GM20431 (cell line): ENCODE data around the gene ACTL10.
"Not testable (repeated sequence)": the region's sequence is repeated elsewhere in the genome, so short reads cannot be mapped to it uniquely, and the experiment has no call there.

ENCODE experiments used
- in situ Hi-C: fragments of 300-500 bp; cut with MseI, MboI; formaldehyde crosslinking; loops from one replicate; pipeline ENCODE4 v1.15.0; 2020; ENCODE audit warnings: low sequenced_read_pairs; ENCODE audit not compliant: unreplicated experiment

Gene ACTL10

GRCh38 chr20:33666293-33667244, at the start of gene ACTL10:
TSS of gene ACTL10 (plus strand) at chr20:33666943. CDS start at chr20:33667498, 555 bp downstream.
- in situ Hi-C loops = no loop called here

- in situ Hi-C loops = no loop called here
Measured at GRCh38 chr20:33621717-33622400, 44.9 kb upstream of the ACTL10 start.

- in situ Hi-C loops = no loop called here
Measured at GRCh38 chr20:33622705-33623365, 43.9 kb upstream of the ACTL10 start.

GRCh38 chr20:33624399-33624798, 42.3 kb upstream of the ACTL10 start:
- in situ Hi-C loops = no loop called here

- in situ Hi-C loops = no loop called here
Measured at GRCh38 chr20:33626190-33626589, 40.6 kb upstream of the ACTL10 start.

GRCh38 chr20:33627577-33628216, 39.0 kb upstream of the ACTL10 start:
- in situ Hi-C loops = no loop called here

- in situ Hi-C loops = no loop called here
Measured at GRCh38 chr20:33629533-33629932, 37.2 kb upstream of the ACTL10 start.

GRCh38 chr20:33629979-33630378, 36.8 kb upstream of the ACTL10 start:
- in situ Hi-C loops = no loop called here

- in situ Hi-C loops = no loop called here
Measured at GRCh38 chr20:33630507-33630906, 36.2 kb upstream of the ACTL10 start.

GRCh38 chr20:33631910-33632309, 34.8 kb upstream of the ACTL10 start:
- in situ Hi-C loops = not testable (repeated sequence)

- in situ Hi-C loops = no loop called here
Measured at GRCh38 chr20:33635341-33635740, 31.4 kb upstream of the ACTL10 start.

GRCh38 chr20:33636776-33637175, 30.0 kb upstream of the ACTL10 start:
- in situ Hi-C loops = no loop called here

GRCh38 chr20:33640287-33640686, 26.5 kb upstream of the ACTL10 start:
- in situ Hi-C loops = no loop called here

GRCh38 chr20:33644313-33645071, 22.3 kb upstream of the ACTL10 start:
- in situ Hi-C loops = no loop called here

- in situ Hi-C loops = no loop called here
Measured at GRCh38 chr20:33645072-33645358, 21.7 kb upstream of the ACTL10 start.

GRCh38 chr20:33645396-33645795, 21.3 kb upstream of the ACTL10 start:
- in situ Hi-C loops = no loop called here

- in situ Hi-C loops = no loop called here
Measured at GRCh38 chr20:33646191-33646590, 20.6 kb upstream of the ACTL10 start.

GRCh38 chr20:33646959-33647602, 19.7 kb upstream of the ACTL10 start:
- in situ Hi-C loops = not testable (repeated sequence)
